ENCODE data around the gene FOXP1.

DNA sequence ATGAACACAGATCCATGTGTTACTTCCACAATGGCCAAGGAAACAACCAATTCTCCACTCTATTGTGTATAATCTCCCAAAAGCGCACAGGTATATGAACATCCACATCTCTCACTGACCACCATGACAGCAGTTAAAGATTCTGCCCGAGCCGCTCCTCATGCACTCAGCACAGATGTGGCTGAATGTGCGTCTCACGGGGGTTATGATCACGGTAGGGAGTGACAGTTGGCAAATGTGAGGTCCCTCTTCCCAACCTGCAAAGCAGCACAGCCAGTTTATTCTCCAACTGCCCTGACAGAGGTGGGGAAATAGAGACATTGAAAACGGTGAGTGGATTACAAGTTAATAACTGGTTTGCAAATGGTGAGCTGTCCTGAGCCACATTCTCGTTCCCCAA, 17.6 kb downstream of the FOXP1 start:
- TF ChIP-seq POLR2AphosphoS5 (IDR thresholded peaks at IDR 0.05; ENCODE audit: low read depth, low read length) (no peak), TAF1 (IDR thresholded peaks at IDR 0.05; ENCODE audit: borderline replicate concordance, insufficient read depth, low read length) (no peak)
